SKM-1 (cell line): ENCODE measurements around the gene MAP3K14.
"Not testable (repeated sequence)": the region's sequence is repeated elsewhere in the genome, so short reads cannot be mapped to it uniquely, and the experiment has no call there.

Source experiments
- DNase-seq: peaks from one replicate; lab custom pipeline; 2025; ENCODE audit not compliant: unreplicated experiment; lab: John Stamatoyannopoulos, UW

Gene MAP3K14

GRCh38 chr17:45302220-45302619, 14.6 kb downstream of the MAP3K14 start:
- not testable (repeated sequence) for DNase-seq

- no peak for DNase-seq
These were observed 15.1 kb downstream of the MAP3K14 start for GRCh38 chr17:45301674-45302073.

- DNase-seq, result no peak
These were observed 16.6 kb downstream of the MAP3K14 start for GRCh38 chr17:45300060-45300751.

DNA sequence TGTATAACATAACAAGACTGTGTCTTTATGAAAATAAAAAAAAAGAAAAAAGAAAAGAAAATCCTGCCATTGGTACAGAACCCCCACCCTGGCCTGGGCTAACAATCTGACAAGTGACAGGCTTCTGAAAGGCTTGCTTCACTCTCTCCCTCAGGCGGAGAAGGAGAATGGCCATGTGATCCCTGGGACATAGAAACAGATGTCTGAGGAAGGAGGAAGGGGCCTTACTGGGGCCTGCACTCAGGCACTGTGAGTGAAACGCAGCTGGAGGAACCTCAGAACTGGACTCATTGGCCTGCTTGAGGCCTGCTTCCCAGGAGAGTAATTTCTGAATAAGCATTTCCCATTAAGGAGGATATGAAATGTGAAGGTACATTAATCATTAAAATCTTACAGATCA, 17.5 kb downstream of the MAP3K14 start:
- no peak for DNase-seq

DNA sequence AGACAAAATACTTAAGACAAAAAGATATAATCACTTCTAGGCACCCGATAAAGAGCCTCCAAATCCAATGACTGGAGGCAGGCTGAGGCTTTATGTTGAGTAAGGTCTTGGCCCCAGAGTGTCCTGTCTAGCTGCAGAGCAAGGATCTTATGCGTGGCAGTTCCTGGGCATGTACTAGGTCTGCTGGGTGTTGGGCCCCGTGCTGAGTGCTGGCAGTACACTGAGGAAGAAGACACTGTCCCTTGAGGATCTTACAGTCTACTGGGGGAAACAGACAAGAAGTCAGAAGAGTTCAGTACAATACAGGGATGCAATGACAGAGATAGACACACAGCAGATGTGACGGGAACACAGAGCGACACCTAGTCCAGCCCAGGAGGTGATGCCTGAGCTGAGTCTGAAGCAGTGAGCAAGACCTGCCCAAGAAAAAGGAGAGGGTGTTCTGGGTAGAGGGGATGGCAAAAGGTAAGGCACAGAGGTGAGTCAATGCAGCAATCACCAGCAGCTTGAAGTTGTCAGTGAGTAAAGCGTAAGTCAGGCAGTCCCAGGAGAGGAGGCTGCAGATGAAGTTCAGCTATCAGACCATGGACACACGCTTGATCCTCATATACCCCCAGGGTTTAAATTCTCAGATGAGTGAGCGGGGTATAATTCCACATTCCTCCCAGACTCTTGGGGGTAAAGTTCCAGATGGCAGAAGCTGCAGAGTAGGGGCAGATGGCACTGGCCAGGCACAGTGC, 18.1 kb downstream of the MAP3K14 start:
- DNase-seq, result no peak

- no peak for DNase-seq
These were observed 20.0 kb downstream of the MAP3K14 start for GRCh38 chr17:45296833-45297124.

GRCh38 chr17:45296003-45296832, 20.6 kb downstream of the MAP3K14 start:
- DNase-seq, result peak; percentile 94

- no peak for DNase-seq
These were observed 22.3 kb downstream of the MAP3K14 start for GRCh38 chr17:45294506-45294905.

DNA sequence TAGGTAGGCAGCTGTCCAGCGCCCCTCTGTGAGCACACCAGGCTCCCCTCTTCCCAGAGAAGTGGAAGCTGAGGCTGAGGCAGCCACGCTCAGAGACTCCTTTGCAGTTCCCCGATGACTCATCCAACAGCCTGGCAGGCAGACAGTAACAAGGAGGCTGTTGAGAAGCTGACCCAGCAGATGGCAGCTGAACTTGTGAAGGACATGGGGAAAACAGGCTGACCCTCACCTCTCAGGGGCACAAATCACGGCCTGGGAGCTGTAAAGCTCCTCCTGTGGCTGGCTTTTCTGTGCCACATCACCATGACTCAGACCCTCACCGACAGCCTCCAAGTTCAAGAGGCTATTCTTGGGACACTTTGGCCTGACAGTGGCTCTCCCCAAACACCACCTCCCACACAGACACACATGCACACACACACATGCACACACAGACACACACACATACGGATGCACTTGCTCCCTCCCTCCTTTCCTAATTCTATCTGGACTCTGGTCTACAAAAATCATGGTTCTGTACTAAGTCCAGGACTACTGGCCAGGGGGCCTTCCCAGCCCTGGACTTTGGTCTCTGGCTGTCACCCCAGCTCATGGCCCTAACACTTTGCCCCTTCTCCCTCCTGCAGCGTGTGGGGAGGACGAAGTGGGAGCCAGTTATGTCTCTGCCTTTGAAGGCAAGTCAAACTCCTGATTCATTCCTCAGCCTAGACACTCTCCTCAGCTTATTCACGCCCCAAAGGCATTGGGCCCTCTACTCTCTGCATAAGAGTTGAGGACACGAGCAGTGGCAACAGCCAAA, 23.2 kb downstream of the MAP3K14 start:
- no peak for DNase-seq

GRCh38 chr17:45292696-45293412, 24.0 kb downstream of the MAP3K14 start:
- DNase-seq, result no peak

DNA sequence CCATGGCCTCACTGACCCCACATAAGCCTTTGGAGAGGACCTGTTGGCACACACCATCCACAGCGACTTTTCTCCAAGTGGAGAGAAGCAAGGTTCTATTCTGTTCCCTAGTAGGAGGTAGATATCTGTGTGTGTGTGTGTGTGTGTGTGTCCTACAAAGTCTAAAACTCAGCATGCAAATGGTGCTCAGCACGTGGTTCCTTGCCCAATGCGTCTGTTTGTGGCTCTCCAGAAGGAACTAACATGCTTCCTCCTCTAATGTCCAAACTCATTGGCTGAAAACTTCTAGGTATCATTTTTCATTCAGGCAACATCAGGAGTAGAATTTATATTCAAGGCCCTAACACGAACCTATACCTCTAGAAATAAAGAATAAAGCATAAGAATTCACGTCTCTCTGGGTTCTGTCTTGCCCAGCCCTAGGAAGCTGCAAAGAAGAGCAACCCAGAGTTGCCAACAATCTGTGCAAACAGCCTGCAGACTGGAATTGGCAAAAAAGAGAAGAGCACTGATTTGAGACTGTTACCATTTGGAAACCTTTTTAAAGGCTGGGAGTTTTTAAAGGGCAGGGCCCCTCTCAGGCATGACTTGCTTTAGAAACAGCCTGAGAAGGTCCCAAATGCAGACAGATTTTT, 25.5 kb downstream of the MAP3K14 start:
- DNase-seq, result no peak

GRCh38 chr17:45290269-45290765, 26.5 kb downstream of the MAP3K14 start:
- DNase-seq, result no peak

DNA sequence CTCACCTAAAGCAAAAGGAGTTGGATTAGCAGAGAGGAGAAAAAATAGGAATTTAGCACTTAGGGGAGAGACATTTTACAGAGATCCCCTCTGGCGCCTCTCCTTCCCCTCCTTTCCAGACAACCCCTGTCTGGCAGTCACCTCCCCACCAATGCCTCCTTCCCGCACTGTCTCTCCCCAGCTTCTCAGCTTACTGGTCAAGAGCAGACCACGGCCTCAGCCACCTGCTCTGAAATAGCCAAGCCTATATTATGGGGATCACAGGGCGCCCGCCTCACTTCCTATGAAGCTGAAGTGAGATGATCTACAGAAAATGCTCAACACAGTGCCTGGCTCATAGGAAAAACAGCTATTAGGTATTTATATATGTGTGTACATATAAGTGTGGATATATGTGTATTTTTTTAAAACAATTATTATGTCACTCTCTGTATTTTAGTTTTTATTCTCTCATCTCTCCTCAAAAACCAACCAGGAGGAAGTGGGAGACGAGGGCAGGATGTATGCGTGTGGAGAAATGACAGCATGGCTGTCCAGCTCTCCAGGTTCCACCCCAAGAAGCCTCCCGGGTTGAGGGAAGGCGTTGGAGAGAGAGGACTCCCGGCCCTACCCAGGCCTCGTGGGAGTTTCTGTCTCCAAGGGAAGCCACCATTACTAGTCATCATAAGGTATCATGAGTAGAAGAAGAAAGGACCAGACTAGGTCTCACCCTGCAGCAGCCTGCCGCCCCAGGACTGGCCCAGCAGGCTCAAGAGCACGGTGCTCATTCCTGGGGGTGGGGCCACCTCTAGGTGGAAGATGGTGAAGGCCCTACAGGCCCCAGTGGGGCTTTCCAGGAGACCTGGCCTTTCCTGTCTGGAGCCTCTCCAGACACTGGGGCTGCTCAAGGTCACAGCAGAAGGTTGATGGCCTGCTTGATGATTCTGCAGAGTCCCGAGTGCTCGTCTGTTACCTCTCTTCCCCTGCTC, 27.2 kb downstream of the MAP3K14 start:
- DNase-seq, result no peak

DNA sequence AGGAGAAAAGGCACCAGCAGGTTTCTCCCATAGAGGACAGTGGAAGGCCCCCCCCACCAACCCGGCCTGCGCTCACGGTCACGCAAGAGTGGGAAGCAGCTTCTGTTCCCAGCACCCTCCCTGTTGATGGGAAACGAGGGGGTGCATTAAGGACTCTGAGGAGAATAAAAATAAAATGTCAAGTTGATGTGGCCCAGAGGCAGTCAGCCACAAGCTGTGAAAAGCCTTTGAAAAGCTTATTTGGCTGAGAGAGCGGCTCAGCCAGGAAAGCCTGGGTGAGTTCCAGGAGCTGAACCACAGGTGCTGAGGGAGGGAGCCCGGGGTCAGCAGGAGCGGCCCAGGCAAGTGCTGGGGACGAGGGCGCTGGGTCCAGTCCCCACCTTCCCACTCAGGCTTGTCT, 28.0 kb downstream of the MAP3K14 start:
- DNase-seq, result no peak

DNA sequence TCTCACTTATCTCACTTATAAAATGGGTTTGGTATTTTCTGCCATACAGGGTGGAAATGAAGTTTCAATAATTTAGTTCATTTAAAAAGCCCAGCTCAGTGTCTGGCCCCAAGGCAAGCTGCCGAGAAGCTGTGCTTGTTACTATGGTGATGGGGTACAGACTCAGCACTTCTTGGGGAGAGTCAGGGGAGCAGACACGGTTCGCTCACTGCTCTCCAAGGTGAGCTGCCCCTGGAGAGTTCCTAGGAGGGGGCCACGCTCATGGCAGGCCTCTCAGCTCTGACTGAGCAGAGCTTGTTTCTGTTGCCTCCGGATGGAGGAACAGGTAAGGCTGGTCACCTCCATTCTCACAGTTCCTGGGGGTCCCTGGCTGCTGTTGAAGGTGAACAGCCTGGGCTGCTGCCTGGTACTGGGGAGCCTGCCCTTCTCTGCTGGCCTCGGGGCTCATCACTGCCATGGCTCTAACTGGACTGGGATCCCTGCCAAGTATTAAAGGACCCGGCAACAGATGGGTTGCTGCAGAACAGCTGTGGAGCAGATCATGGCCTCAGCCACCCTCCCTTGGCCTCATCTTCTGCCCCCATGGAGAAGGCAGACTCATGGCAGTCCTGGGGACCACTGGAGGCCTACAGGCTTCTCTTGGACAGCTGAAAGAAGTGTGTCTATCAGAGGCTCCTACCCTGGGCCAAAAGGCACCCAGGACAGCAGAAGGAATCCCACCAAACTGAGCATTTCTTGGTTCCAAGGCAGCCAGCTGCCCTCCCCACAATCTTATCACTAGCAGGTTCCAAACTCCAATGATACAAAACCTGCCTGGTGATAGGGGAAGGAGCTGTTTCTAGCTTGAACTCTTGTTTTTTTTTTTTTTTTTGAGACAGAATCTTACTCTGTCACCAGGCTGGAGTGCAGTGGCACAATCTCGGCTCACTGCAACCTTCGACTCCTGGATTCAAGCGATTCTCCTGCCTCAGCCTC, 29.0 kb downstream of the MAP3K14 start:
- no peak for DNase-seq

DNA sequence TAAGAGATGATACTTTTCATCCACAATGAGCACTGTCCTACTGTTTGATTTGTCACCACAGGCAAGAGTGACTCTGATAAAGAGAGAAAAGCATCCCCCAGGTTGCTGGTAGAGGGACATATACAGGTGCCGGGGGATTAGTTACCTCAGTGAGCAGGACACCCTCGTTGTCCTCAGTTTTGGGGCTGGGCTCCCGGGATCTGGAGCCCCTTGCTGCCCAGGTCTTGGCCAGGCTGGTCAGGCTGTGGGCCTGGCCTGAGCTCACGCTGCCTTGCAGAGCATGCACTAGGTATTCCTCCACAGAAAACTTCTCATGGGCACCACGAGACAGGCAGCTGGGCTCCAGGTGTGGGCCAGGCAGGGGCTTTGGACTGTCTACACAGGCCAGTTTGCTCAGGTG, 30.5 kb downstream of the MAP3K14 start:
- no peak for DNase-seq
